WTC11 (cell line): Measurements from ENCODE around the gene C1S. TPM values are rescaled to one million over a fixed set of nuclear protein-coding genes. Genes with fewer than 3 reads are reported as not detected.

Experiments
- ATAC-seq: fragments of 200-7000 bp; cut with Tn5 transposase; 2 replicates; pipeline ENCODE4 v1.10.0; 2021; ENCODE audit warnings: mild to moderate bottlenecking, moderate library complexity
- CTCF ChIA-PET: fragments of 300-600 bp; sonication (Branson Sonifier 250); formaldehyde crosslinking; loops from one replicate; lab custom pipeline; 2021; ENCODE audit warnings: antibody characterized with exemption; lab: Charles Lee
- POLR2A ChIA-PET: fragments of 350-600 bp; sonication (Branson Sonifier 250); formaldehyde crosslinking; loops from one replicate; lab custom pipeline; 2021; ENCODE audit warnings: antibody characterized with exemption; lab: Charles Lee
- DNase-seq: peaks from one replicate; pipeline ENCODE4 v3.0.0; 2021; ENCODE audit warnings: low spot score
- H3K27ac Mint-ChIP-seq: 2 replicates; pipeline ENCODE4 v1.8.0; 2021; ENCODE audit warnings: mixed read lengths
- H3K27me3 Mint-ChIP-seq: 2 replicates; pipeline ENCODE4 v1.8.0; 2021; ENCODE audit warnings: low read depth, mild to moderate bottlenecking, moderate library complexity, mixed read lengths
- H3K36me3 Mint-ChIP-seq: 2 replicates; pipeline ENCODE4 v1.8.0; 2021; ENCODE audit warnings: mixed read lengths
- H3K4me1 Mint-ChIP-seq: 2 replicates; pipeline ENCODE4 v1.8.0; 2022; ENCODE audit warnings: mixed read lengths
- H3K4me3 Mint-ChIP-seq: 2 replicates; pipeline ENCODE4 v1.8.0; 2021; ENCODE audit warnings: mild to moderate bottlenecking, moderate library complexity, mixed read lengths
- H3K9me3 Mint-ChIP-seq: 2 replicates; pipeline ENCODE4 v1.8.0; 2021; ENCODE audit warnings: mixed read lengths
- ATF1 ChIP-seq: sonication (generic); formaldehyde crosslinking; IDR thresholded peaks from 2 replicates; pipeline ENCODE4 v1.8.1; 2023; ENCODE audit warnings: mild to moderate bottlenecking, moderate library complexity, missing genetic modification reagents
- FOXJ3 ChIP-seq: sonication (generic); formaldehyde crosslinking; IDR thresholded peaks from 2 replicates; pipeline ENCODE4 v1.9.0; 2021; ENCODE audit warnings: missing genetic modification reagents, mild to moderate bottlenecking, borderline replicate concordance
- FOXP1 ChIP-seq: sonication (generic); formaldehyde crosslinking; IDR thresholded peaks from 2 replicates; pipeline ENCODE4 v1.8.0; 2022; ENCODE audit warnings: missing genetic modification reagents, mild to moderate bottlenecking, moderate library complexity, borderline replicate concordance
- GABPB1 ChIP-seq: sonication (generic); formaldehyde crosslinking; IDR thresholded peaks from 2 replicates; pipeline ENCODE4 v1.8.1; 2023; ENCODE audit warnings: mild to moderate bottlenecking, missing genetic modification reagents
- JAZF1 ChIP-seq: fragments of 250-450 bp; sonication (Bioruptor Pico); IDR thresholded peaks from 2 replicates; pipeline ENCODE4 v1.9.0; 2021; ENCODE audit warnings: moderate library complexity, mild to moderate bottlenecking, inconsistent platforms
- SMAD3 ChIP-seq: sonication (generic); formaldehyde crosslinking; IDR thresholded peaks from 2 replicates; pipeline ENCODE4 v1.8.0; 2022; ENCODE audit warnings: missing genetic modification reagents, mild to moderate bottlenecking, borderline replicate concordance
- TCF7 ChIP-seq: sonication (generic); formaldehyde crosslinking; IDR thresholded peaks from 2 replicates; pipeline ENCODE4 v1.8.0; 2022; ENCODE audit warnings: mild to moderate bottlenecking, low read depth, missing genetic modification reagents, moderate library complexity
- ZNF396 ChIP-seq: fragments of 250-450 bp; sonication (Bioruptor Pico); IDR thresholded peaks from 2 replicates; pipeline ENCODE4 v1.8.0; 2021; ENCODE audit warnings: mild to moderate bottlenecking, moderate library complexity, borderline replicate concordance
- total RNA-seq: library from RNA; stranded (reverse); gene quantifications from 3 replicates; pipeline ENCODE4 v1.2.3, GENCODE V29; 2021
- TF ChIP-seq, protein P1 (sequence below): fragments of 250-450 bp; sonication (Bioruptor Pico); IDR thresholded peaks from 2 replicates; pipeline ENCODE4 v1.9.0; 2021; ENCODE audit warnings: mild to moderate bottlenecking, borderline replicate concordance
- TF ChIP-seq, protein P2 (sequence below): sonication (generic); formaldehyde crosslinking; IDR thresholded peaks from 2 replicates; pipeline ENCODE4 v1.8.1; 2023; ENCODE audit warnings: mild to moderate bottlenecking, missing genetic modification reagents
- TF ChIP-seq, protein P3 (sequence below): fragments of 250-450 bp; sonication (Bioruptor Pico); conservative IDR thresholded peaks from 2 replicates; pipeline ENCODE4 v1.9.0; 2021; ENCODE audit warnings: mild to moderate bottlenecking
- TF ChIP-seq, protein P4 (sequence below): sonication (generic); formaldehyde crosslinking; IDR thresholded peaks from 2 replicates; pipeline ENCODE4 v1.8.0; 2022; ENCODE audit warnings: missing genetic modification reagents
- TF ChIP-seq, protein P5 (sequence below): sonication (generic); formaldehyde crosslinking; IDR thresholded peaks from 2 replicates; pipeline ENCODE4 v1.8.0; 2022; ENCODE audit warnings: mild to moderate bottlenecking, missing genetic modification reagents

C1S gene
- total RNA-seq, 1 experiment from 2014 or later: 7.6 TPM

DNA sequence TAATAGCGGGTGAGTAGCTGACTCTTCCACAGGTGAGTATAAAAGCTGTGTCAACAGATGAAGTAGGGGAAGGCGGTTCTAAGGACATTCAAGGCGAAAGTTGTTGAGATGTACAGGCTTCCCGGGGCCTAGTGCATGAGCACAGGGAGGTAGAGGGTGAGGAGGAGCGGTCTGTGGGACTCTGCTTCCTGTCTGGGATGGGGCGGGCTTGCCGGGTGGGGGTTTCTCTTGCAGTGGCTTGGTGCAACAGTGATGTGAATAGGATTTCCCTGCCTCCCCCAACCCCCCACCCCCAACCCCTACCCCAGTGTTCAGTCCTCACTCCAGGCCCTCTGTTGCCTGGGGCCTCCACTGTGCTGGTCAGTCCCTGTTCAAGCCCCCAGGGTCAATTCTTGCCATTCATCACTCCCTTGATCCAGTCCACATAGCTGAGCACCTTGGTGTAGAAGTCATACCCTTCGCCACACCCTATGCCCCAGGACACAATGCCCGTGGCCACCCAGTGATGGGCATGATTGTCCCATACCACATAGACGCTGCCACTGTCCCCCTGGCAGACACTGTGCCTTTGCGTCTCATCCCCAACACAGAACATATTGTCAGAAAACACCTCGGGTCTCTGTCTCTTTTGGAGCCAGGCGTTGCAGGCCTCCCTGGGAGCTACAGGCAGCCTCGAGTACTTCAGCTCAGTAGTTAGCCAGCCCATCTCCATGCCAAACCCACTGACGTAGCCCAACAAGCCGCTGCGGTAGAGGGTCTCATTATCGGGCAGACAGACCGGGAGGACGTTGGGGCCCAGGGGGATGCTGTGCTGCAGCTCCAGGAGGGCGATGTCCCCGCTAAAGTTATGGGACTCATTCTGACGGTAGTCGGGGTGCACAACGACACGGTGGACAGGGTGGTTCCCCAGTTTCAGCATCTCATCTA is 35.8 kb downstream of the C1S start:
- peaks cover 11% of the 10 kb centered on the region for H3K36me3 Mint-ChIP-seq
- POLR2A ChIA-PET: interaction anchor here (0.5 to 1.3 kb wide), 3 partner anchors 12 to 165 kb away, joined by 5 to 6 read pairs (median 5); partner anchors contain the start of genes C12orf57 and RNU7-1
- H3K4me1 Mint-ChIP-seq: peaks cover 20% of the 10 kb centered on the region
- no peaks in the 10 kb centered on the region; the same call in 1 of the 2 replicates for H3K27me3 Mint-ChIP-seq
- H3K4me3 Mint-ChIP-seq: no peak overlapping the region
- CTCF ChIA-PET: interaction anchor here (0.8 to 7.7 kb wide), 7 partner anchors 12 to 150 kb away, joined by 3 to 63 read pairs (median 3); partner anchors contain the start of genes C1RL and LPCAT3
- H3K9me3 Mint-ChIP-seq: no peaks in the 10 kb centered on the region
- ATAC-seq: peak; percentile 11; the same call in 1 of the 2 replicates
- DNase-seq: no peak
- peak overlapping the region; percentile 57; the same call in 1 of the 2 replicates for H3K27ac Mint-ChIP-seq
- TF ChIP-seq TCF7 (CRISPR knock-in tag) (no peak), FOXJ3 (CRISPR knock-in tag) (no peak), ATF1 (CRISPR knock-in tag) (no peak), SMAD3 (CRISPR knock-in tag) (no peak), FOXP1 (no peak)
- TF ChIP-seq, protein P1, sequence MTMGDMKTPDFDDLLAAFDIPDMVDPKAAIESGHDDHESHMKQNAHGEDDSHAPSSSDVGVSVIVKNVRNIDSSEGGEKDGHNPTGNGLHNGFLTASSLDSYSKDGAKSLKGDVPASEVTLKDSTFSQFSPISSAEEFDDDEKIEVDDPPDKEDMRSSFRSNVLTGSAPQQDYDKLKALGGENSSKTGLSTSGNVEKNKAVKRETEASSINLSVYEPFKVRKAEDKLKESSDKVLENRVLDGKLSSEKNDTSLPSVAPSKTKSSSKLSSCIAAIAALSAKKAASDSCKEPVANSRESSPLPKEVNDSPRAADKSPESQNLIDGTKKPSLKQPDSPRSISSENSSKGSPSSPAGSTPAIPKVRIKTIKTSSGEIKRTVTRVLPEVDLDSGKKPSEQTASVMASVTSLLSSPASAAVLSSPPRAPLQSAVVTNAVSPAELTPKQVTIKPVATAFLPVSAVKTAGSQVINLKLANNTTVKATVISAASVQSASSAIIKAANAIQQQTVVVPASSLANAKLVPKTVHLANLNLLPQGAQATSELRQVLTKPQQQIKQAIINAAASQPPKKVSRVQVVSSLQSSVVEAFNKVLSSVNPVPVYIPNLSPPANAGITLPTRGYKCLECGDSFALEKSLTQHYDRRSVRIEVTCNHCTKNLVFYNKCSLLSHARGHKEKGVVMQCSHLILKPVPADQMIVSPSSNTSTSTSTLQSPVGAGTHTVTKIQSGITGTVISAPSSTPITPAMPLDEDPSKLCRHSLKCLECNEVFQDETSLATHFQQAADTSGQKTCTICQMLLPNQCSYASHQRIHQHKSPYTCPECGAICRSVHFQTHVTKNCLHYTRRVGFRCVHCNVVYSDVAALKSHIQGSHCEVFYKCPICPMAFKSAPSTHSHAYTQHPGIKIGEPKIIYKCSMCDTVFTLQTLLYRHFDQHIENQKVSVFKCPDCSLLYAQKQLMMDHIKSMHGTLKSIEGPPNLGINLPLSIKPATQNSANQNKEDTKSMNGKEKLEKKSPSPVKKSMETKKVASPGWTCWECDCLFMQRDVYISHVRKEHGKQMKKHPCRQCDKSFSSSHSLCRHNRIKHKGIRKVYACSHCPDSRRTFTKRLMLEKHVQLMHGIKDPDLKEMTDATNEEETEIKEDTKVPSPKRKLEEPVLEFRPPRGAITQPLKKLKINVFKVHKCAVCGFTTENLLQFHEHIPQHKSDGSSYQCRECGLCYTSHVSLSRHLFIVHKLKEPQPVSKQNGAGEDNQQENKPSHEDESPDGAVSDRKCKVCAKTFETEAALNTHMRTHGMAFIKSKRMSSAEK (CRISPR knock-in tag): no peak
- TF ChIP-seq, protein P2, sequence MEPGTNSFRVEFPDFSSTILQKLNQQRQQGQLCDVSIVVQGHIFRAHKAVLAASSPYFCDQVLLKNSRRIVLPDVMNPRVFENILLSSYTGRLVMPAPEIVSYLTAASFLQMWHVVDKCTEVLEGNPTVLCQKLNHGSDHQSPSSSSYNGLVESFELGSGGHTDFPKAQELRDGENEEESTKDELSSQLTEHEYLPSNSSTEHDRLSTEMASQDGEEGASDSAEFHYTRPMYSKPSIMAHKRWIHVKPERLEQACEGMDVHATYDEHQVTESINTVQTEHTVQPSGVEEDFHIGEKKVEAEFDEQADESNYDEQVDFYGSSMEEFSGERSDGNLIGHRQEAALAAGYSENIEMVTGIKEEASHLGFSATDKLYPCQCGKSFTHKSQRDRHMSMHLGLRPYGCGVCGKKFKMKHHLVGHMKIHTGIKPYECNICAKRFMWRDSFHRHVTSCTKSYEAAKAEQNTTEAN (CRISPR knock-in tag): no peak

DNA sequence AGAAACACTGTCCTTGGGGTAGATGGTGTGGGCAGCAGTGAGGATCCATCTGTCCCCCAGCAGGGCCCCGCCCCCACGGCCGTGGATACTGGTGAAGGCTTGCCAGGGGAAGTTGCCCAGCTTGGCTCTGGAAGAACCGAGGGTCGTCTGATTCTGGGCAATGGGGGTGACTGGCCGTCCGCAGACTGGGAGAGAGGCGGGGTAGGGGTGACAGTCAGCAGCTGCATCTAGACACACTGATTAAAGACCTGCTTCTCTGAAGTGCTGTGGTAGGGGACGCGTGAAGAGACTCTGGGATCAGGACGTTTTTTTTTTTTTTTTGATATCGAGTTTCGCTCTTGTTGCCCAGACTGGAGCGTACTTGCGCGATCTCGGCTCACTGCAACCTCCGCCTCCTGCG is 36.5 kb downstream of the C1S start:
- no peak overlapping the region; the same call in 1 of the 2 replicates for H3K27ac Mint-ChIP-seq
- TF ChIP-seq, protein P3, sequence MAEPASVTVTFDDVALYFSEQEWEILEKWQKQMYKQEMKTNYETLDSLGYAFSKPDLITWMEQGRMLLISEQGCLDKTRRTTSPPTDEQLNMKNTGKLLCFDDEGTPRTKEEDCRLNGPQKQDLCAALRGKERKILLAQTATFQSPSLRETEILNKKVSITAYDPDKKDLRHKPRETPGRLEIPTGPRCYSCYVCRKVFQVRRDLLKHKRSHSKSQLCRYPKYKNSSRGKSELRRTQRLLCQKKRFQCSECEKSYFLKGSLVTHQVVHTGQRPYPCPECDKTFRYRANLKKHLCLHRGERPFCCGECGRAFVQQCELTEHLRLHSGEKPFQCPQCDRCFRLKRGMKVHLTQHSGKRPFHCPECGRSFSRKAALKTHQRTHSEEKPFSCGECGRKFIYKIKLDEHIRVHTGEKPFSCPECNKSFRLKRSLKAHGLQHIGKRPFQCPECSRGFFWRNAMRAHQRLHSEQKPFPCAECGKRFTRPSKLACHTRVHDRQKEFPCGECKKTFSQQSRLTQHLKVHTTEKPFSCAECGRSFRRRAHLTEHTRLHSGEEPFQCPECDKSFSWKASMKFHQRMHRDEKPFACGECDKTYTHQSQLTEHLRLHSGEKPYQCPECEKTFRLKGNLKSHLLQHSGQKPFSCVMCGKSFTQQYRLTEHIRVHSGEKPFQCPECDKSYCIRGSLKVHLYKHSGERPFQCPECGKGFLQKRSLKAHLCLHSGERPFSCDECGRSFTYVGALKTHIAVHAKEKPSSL (CRISPR knock-in tag): no peak
- ATAC-seq (no peak), DNase-seq (no peak)
- no peaks in the 10 kb centered on the region for H3K9me3 Mint-ChIP-seq
- H3K4me1 Mint-ChIP-seq: peaks cover 16% of the 10 kb centered on the region
- POLR2A ChIA-PET: interaction anchor here (0.5 kb wide), 1 partner anchor 166 kb away, joined by 5 read pairs; no protein-coding TSS in a partner anchor
- CTCF ChIA-PET: interaction anchor here (0.8 to 7.7 kb wide), 4 partner anchors 11 to 79 kb away, joined by 3 to 63 read pairs (median 8); partner anchors contain the start of genes C1RL and LPCAT3
- no peaks in the 10 kb centered on the region; the same call in 1 of the 2 replicates for H3K27me3 Mint-ChIP-seq
- no peak overlapping the region for H3K4me3 Mint-ChIP-seq
- peaks cover 11% of the 10 kb centered on the region for H3K36me3 Mint-ChIP-seq

DNA sequence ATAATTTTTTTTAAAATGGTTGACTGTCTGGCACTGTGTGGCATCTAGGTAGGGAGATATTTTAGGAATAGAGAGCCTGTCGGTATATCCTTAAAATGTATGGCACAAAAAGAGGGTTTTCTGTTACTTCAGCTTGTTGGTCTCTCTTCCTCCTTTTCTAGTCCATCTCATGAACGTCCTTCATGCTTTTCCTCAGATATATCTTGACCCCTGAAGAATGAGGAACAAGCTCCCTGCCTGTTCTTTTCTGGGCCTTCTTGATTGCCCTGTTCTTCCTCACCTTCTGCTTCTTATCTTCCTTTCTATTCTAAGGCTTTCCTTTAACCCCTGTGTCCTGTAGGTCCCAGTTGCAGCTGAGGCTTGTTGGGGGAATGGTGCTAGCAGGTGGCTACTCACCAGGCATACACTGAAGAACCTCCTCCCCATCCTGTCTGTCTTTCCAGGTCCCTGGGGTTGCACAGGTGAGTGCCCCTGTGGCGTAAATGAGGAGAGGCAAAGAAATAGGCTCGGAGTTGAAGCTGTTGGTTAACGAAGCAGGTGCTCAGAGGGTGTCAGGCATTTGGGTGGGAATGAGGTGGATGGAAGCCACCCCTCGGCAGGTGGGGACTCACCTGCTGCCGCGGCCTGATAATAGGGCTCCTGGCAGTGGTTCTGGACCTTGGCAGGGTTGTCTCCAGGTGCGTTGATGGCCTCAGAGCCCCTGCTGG is 38.9 kb downstream of the C1S start:
- DNase-seq (no peak), ATAC-seq (no peak)
- peaks cover 11% of the 10 kb centered on the region for H3K4me1 Mint-ChIP-seq
- H3K36me3 Mint-ChIP-seq: peaks cover 11% of the 10 kb centered on the region
- no peaks in the 10 kb centered on the region; the same call in 1 of the 2 replicates for H3K27me3 Mint-ChIP-seq
- CTCF ChIA-PET: interaction anchor here (1.2 to 1.5 kb wide), 4 partner anchors 9 to 46 kb away, joined by 3 to 4 read pairs (median 3); no protein-coding TSS in a partner anchor
- no peak overlapping the region for H3K27ac Mint-ChIP-seq
- POLR2A ChIA-PET: no interaction called here
- H3K4me3 Mint-ChIP-seq: no peak overlapping the region
- H3K9me3 Mint-ChIP-seq: no peaks in the 10 kb centered on the region
- TF ChIP-seq, protein P2 (CRISPR knock-in tag): no peak
- TF ChIP-seq, protein P4, sequence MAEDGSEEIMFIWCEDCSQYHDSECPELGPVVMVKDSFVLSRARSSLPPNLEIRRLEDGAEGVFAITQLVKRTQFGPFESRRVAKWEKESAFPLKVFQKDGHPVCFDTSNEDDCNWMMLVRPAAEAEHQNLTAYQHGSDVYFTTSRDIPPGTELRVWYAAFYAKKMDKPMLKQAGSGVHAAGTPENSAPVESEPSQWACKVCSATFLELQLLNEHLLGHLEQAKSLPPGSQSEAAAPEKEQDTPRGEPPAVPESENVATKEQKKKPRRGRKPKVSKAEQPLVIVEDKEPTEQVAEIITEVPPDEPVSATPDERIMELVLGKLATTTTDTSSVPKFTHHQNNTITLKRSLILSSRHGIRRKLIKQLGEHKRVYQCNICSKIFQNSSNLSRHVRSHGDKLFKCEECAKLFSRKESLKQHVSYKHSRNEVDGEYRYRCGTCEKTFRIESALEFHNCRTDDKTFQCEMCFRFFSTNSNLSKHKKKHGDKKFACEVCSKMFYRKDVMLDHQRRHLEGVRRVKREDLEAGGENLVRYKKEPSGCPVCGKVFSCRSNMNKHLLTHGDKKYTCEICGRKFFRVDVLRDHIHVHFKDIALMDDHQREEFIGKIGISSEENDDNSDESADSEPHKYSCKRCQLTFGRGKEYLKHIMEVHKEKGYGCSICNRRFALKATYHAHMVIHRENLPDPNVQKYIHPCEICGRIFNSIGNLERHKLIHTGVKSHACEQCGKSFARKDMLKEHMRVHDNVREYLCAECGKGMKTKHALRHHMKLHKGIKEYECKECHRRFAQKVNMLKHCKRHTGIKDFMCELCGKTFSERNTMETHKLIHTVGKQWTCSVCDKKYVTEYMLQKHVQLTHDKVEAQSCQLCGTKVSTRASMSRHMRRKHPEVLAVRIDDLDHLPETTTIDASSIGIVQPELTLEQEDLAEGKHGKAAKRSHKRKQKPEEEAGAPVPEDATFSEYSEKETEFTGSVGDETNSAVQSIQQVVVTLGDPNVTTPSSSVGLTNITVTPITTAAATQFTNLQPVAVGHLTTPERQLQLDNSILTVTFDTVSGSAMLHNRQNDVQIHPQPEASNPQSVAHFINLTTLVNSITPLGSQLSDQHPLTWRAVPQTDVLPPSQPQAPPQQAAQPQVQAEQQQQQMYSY (CRISPR knock-in tag): no peak
- TF ChIP-seq GABPB1 (CRISPR knock-in tag) (no peak), ZNF396 (CRISPR knock-in tag) (no peak), JAZF1 (CRISPR knock-in tag) (no peak)
- TF ChIP-seq, protein P5, sequence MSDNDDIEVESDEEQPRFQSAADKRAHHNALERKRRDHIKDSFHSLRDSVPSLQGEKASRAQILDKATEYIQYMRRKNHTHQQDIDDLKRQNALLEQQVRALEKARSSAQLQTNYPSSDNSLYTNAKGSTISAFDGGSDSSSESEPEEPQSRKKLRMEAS (CRISPR knock-in tag): no peak
